GM19239 (cell line): Measurements from ENCODE around the gene NUMA1.

Experiments
- DNase-seq: peaks from one replicate; pipeline ENCODE4 v3.0.0; 2011; ENCODE audit warnings: low spot score; ENCODE audit not compliant: insufficient read length
- FAIRE-seq: peaks from 2 replicates; lab custom pipeline; 2011; peaks lifted over from hg19 to GRCh38; lab: Jason Lieb, UNC

Gene NUMA1

GRCh38 chr11:72024069-72024754 is 56.1 kb downstream of the NUMA1 start:
- no peak for FAIRE-seq
- no peak for DNase-seq

GRCh38 chr11:72023335-72023734 is 57.0 kb downstream of the NUMA1 start:
- FAIRE-seq: no peak
- no peak for DNase-seq

GRCh38 chr11:72018171-72018570 is 62.2 kb downstream of the NUMA1 start:
- no peak for FAIRE-seq
- no peak for DNase-seq

GRCh38 chr11:72015511-72016061 is 64.8 kb downstream of the NUMA1 start:
- DNase-seq: no peak
- FAIRE-seq: peak; percentile 59

GRCh38 chr11:72014761-72015320 is 65.5 kb downstream of the NUMA1 start:
- DNase-seq (no peak), FAIRE-seq (no peak)

- FAIRE-seq: no peak
Observed at GRCh38 chr11:72013765-72014711, 66.3 kb downstream of the NUMA1 start.

GRCh38 chr11:72012897-72013721 is 67.2 kb downstream of the NUMA1 start:
- DNase-seq (no peak), FAIRE-seq (no peak)

More at GRCh38 chr11:72013765-72014711, 66.3 kb downstream of the NUMA1 start:
- no peak for DNase-seq

- FAIRE-seq (no peak), DNase-seq (no peak)
Observed at GRCh38 chr11:72012091-72012630, 68.2 kb downstream of the NUMA1 start.

GRCh38 chr11:72010529-72011233 is 69.7 kb downstream of the NUMA1 start:
- DNase-seq (no peak), FAIRE-seq (no peak)

- DNase-seq (no peak), FAIRE-seq (no peak)
Observed at GRCh38 chr11:72009156-72009555, 71.2 kb downstream of the NUMA1 start.

GRCh38 chr11:72008728-72009127 is 71.6 kb downstream of the NUMA1 start:
- no peak for DNase-seq
- no peak for FAIRE-seq

GRCh38 chr11:72007587-72007986 is 72.8 kb downstream of the NUMA1 start:
- no peak for DNase-seq
- no peak for FAIRE-seq

GRCh38 chr11:72007089-72007476 is 73.3 kb downstream of the NUMA1 start:
- no peak for FAIRE-seq
- no peak for DNase-seq

- FAIRE-seq: no peak
Observed at GRCh38 chr11:72006309-72007088, 73.8 kb downstream of the NUMA1 start.

GRCh38 chr11:72005347-72006260 is 74.7 kb downstream of the NUMA1 start:
- FAIRE-seq (no peak), DNase-seq (no peak)

More at GRCh38 chr11:72006309-72007088, 73.8 kb downstream of the NUMA1 start:
- DNase-seq: no peak

- DNase-seq: no peak
- no peak for FAIRE-seq
Observed at GRCh38 chr11:72004515-72005346, 75.6 kb downstream of the NUMA1 start.
